ENCODE measurements around the gene PRKCD.

GRCh38 chr3:53235545-53235944, 74.5 kb downstream of the PRKCD start:
- no peak for TF ChIP-seq CTCF (conservative IDR thresholded peaks at IDR 0.05; ENCODE audit: low read length)
- no peak for TF ChIP-seq EZH2phosphoT487 (IDR thresholded peaks at IDR 0.05; ENCODE audit: borderline replicate concordance, low read depth, low read length)
